ENCODE results near the gene PAX5.

GRCh38 chr9:36868586-36869282 lies 165.3 kb downstream of the PAX5 start:
- TF ChIP-seq RAD21 (conservative IDR thresholded peaks at IDR 0.05 in 1 of 2, IDR thresholded peaks at IDR 0.05 in 1 of 2) (no peak), CTCF (IDR thresholded peaks at IDR 0.05) (no peak), POLR2A (IDR thresholded peaks at IDR 0.05; ENCODE audit: low read length) (no peak), ATOH8 (CRISPR knock-in tag; IDR thresholded peaks at IDR 0.05; ENCODE audit: low read depth) (no peak), EHMT2 (IDR thresholded peaks at IDR 0.05; ENCODE audit: low read depth) (no peak)

Data from A549 (cell line).